Prostate gland (tissue), 2 donors: ENCODE data around the gene SNX9. TPM values are rescaled to one million over a fixed set of nuclear protein-coding genes. Genes with fewer than 3 reads are reported as not detected.

ENCODE experiments used
- DNase-seq: peaks from one replicate; pipeline ENCODE4 v3.0.0-alpha.2; 2019; ENCODE audit warnings: low spot score
- H3K27ac ChIP-seq, 2 donors: fragments of 200-600 bp; sonication (generic); 2 replicates each; pipeline ENCODE4 v1.5.1; 2017 to 2019
- H3K27me3 ChIP-seq: fragments of 200-600 bp; sonication (generic); replicated peaks from 2 replicates; pipeline ENCODE4 v1.5.1; 2019; ENCODE audit not compliant: insufficient read depth
- H3K36me3 ChIP-seq, 2 donors: fragments of 200-600 bp; sonication (generic); 1 replicate in 1 of 2; 2 replicates in 1 of 2; pipeline versions ENCODE4 v1.5.1 to v1.8.1; 2017 to 2019
- H3K4me1 ChIP-seq: fragments of 200-600 bp; sonication (generic); replicated peaks from 2 replicates; pipeline ENCODE4 v1.5.1; 2019
- H3K4me3 ChIP-seq, 2 donors: fragments of 200-600 bp; sonication (generic); 2 replicates each; pipeline ENCODE4 v1.5.1; 2017 to 2019
- H3K9me3 ChIP-seq: fragments of 200-600 bp; sonication (generic); 2 replicates; pipeline ENCODE4 v1.5.1; 2017
- POLR2A ChIP-seq: fragments of 450-650 bp; IDR thresholded peaks from one replicate; pipeline ENCODE4 v1.6.1; 2016; ENCODE audit warnings: antibody characterized with exemption, mild to moderate bottlenecking
- POLR2AphosphoS5 ChIP-seq: sonication (generic); formaldehyde crosslinking; IDR thresholded peaks from one replicate; pipeline ENCODE4 v1.6.1; 2017; ENCODE audit warnings: antibody characterized with exemption
- WGBS: methylation state at CpG from one replicate; pipeline ENCODE4 v1.1.5; 2018; 5-methylcytosine and 5-hydroxymethylcytosine counted together
- intact Hi-C: fragments of 100-400 bp; cut with DNase I; formaldehyde crosslinking; loops from one replicate; pipeline ENCODE4 v1.14.2; 2022
- total RNA-seq, 2 donors: library from RNA; depleted of rRNA; stranded (reverse); fragments of >200 nt; gene quantifications; one replicate each; pipeline ENCODE4 v1.1.0, GENCODE V29; 2016
- TF ChIP-seq, protein P1 (sequence below), 4 experiments: fragments of 200-600 bp in 2 of 4; fragments of 450-650 bp in 2 of 4; sonication (generic) in 2 of 4; IDR thresholded peaks; 1 replicate in 3 of 4; 2 replicates in 1 of 4; pipeline ENCODE4 v1.5.1; 2016 to 2019; ENCODE audit warnings: antibody characterized with exemption in 4 of 4, mild to moderate bottlenecking in 2 of 4, moderate library complexity in 2 of 4

Gene SNX9
- 10 to 100 TPM; 39.2 to 40.6 TPM for total RNA-seq

DNA sequence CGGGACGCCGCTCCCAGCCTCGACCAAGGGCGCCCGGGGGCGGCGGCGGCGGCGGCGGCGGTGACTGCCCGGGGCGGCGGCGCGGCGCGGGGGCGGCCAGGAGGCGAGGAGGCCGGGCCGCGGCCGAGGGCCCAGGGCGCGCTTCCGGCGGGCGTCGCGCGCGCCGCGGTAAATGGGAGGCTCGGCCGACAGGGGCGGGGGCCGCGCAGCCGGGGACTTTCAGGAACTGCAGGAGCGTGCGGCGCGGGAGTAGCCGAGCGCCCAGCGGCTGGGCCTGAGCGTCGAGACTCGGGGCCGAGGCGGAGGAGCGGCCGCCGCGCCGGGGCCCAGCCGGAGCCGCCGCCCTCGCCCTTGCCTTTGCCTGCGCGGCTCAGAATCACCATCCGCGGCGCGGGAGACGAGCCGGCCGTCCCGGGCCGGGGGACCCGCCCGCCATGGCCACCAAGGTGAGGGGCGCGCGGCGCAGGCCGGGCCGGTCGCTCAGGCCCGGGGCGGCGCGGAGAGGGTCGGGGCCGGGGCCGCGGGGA, at the start of gene SNX9:
TSS of gene SNX9 (plus strand) at position 246 of the 527 bp plus-strand sequence. CDS start at position 435, 189 bp downstream.
- Histone ChIP-seq H3K27ac (peak within 1 kb of the TSS; percentile 95 to 98), H3K9me3 (no peaks in the 10 kb centered on the region), H3K36me3 (no peaks in the 10 kb centered on the region), H3K4me1 (no peaks in the 10 kb centered on the region), H3K27me3 (no peaks in the 10 kb centered on the region), H3K4me3 (peak within 1 kb of the TSS; percentile 69 to 93)
- TF ChIP-seq POLR2AphosphoS5 (peak; percentile 7), POLR2A (peak; percentile 75)
- TF ChIP-seq, protein P1, sequence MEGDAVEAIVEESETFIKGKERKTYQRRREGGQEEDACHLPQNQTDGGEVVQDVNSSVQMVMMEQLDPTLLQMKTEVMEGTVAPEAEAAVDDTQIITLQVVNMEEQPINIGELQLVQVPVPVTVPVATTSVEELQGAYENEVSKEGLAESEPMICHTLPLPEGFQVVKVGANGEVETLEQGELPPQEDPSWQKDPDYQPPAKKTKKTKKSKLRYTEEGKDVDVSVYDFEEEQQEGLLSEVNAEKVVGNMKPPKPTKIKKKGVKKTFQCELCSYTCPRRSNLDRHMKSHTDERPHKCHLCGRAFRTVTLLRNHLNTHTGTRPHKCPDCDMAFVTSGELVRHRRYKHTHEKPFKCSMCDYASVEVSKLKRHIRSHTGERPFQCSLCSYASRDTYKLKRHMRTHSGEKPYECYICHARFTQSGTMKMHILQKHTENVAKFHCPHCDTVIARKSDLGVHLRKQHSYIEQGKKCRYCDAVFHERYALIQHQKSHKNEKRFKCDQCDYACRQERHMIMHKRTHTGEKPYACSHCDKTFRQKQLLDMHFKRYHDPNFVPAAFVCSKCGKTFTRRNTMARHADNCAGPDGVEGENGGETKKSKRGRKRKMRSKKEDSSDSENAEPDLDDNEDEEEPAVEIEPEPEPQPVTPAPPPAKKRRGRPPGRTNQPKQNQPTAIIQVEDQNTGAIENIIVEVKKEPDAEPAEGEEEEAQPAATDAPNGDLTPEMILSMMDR (IDR thresholded peaks at IDR 0.05): peak in 2 of 4 experiments; percentile 34 to 51
- peak; percentile 74 for DNase-seq
- under 1% methylated on average over 31 of the region's 92 CpGs for WGBS
- intact Hi-C loops: loop anchor here (5.0 kb wide), 2 partner anchors 441 to 506 kb away; partner anchors contain the start of gene ZDHHC14

DNA sequence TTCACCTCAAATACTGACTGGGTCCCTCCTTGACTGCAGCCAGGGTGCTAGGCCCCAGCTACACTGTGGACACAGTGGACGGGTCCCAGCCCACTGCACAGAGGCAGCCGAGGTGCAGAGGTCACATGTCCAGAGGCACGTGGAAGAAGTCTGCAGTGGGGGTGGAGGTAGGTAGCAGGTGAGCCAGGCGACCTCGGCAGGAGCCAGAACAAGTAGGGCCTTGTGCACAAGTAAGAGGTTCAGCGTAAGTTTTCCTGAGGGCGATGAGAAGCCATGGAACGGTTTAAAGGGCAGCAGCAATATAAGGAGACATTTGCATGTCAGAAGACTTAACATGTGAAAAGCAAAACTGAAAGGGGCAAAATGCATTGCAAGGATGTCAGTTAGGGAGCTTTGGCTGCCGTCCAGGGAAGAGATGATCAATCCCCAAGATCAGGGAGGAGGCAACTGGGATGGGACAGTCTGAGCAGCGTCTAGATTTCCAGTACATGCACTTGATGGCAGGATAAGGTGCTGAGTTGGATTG, 49.7 kb upstream of the SNX9 start:
- no peaks in the 10 kb centered on the region for H3K27me3 ChIP-seq
- H3K9me3 ChIP-seq: no peaks in the 10 kb centered on the region
- H3K4me3 ChIP-seq: no peak overlapping the region
- intact Hi-C loops: no loop called here
- WGBS: 68% methylated on average over 10 of the region's 10 CpGs
- no peak overlapping the region for H3K27ac ChIP-seq
- TF ChIP-seq POLR2A (no peak), POLR2AphosphoS5 (no peak)
- TF ChIP-seq, protein P1 (IDR thresholded peaks at IDR 0.05): no peak
- no peaks in the 10 kb centered on the region for H3K36me3 ChIP-seq
- no peak for DNase-seq
- no peaks in the 10 kb centered on the region for H3K4me1 ChIP-seq

DNA sequence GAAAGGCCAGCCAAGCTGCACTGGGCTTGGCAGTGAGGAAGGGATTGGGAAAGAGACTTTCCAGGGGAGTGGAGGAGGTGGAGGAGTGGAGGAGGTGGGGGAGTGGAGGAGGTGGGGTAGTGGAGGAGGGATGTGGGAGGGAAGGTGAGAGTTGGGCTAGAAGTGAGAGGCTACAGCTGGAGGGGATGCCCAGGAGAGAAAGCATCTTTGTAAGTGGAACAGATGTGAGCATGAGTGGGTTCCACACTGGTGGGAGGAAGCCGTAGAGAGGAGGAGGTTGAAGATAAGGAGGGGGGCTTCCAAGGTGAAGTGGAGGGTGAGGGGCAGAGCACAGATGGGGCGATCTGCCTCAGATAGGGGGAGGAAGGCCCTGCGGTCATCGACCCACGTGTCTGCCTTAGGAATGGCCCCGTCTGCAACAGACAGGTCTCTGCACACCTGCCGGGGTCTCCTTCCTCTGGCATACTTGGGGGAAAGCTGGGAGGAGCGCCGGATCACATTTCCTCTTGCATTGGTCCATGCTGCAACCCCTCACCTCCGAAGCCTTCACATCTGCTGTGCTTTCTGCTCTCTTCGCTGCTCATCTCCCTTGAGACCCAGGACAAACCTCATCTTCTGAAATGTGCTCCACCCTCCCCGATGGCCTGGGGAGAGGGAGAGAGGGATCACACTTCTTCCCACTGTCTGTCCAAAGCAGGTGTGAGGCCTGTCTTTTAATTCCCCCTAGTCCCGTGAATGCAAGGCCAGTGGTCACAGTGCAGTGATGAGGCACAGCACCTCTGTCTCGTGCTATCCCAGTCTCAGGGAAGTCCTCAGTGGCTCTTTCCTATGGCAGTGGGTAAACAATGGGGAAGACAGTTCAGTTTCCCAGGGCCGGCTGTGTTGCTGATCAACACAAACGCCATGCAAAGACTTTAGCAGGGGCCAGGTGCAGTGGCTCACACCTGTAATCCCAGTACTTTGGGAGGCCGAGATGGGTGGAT, 48.6 kb upstream of the SNX9 start:
- 66% methylated on average over 17 of the region's 17 CpGs for WGBS
- Histone ChIP-seq H3K27me3 (no peaks in the 10 kb centered on the region), H3K4me1 (no peaks in the 10 kb centered on the region), H3K27ac (no peak overlapping the region), H3K36me3 (no peaks in the 10 kb centered on the region), H3K9me3 (no peaks in the 10 kb centered on the region), H3K4me3 (no peak overlapping the region)
- peak; percentile 17 for DNase-seq
- intact Hi-C loops: no loop called here
- TF ChIP-seq POLR2A (no peak), POLR2AphosphoS5 (no peak)
- TF ChIP-seq, protein P1 (IDR thresholded peaks at IDR 0.05): no peak

DNA sequence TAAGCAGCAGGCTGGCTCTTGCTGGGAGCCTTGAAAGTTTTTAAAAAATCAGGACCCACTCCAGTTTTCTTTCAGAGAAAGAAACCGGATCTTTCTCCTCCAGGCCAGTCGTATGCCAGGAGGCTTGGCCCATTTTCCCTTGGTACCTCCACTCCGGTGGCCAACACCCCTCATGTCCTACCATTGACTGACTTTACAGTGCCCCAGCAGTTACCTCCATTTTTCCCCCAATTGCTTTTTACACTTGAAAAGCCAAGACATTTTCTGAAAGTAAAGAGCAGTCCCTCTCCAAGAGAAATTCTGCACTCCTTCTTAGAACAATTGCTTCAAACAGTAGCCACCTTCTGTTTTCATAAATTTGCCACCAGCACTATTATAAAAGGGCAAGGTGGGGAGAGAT, 47.7 kb upstream of the SNX9 start:
- WGBS: 40% methylated on average over 3 of the region's 3 CpGs
- no peak for DNase-seq
- Histone ChIP-seq H3K36me3 (no peaks in the 10 kb centered on the region), H3K27ac (no peak overlapping the region), H3K4me3 (no peak overlapping the region), H3K4me1 (no peaks in the 10 kb centered on the region), H3K9me3 (no peaks in the 10 kb centered on the region), H3K27me3 (no peaks in the 10 kb centered on the region)
- TF ChIP-seq, protein P1 (IDR thresholded peaks at IDR 0.05): no peak
- intact Hi-C loops: no loop called here
